Tibial nerve (tissue), 4 donors: ENCODE measurements around the gene SPRYD3.

Source experiments
- EP300 ChIP-seq, 2 donors: sonication (generic); formaldehyde crosslinking; IDR thresholded peaks; one replicate each; pipeline ENCODE4 v1.6.1; 2017; ENCODE audit warnings: antibody characterized with exemption in 2 of 2, mild to moderate bottlenecking in 1 of 2
- POLR2A ChIP-seq, 2 donors: fragments of 450-650 bp; IDR thresholded peaks; one replicate each; pipeline ENCODE4 v1.6.1; 2017; ENCODE audit warnings: antibody characterized with exemption in 2 of 2, mild to moderate bottlenecking in 2 of 2, moderate library complexity in 2 of 2
- TF ChIP-seq, protein P1 (sequence below), 5 experiments: fragments of 200-600 bp in 3 of 5; fragments of 450-650 bp in 2 of 5; sonication (generic) in 3 of 5; IDR thresholded peaks; one replicate each; pipeline ENCODE4 v1.5.1; 2016 to 2019; ENCODE audit warnings: antibody characterized with exemption in 5 of 5, mild to moderate bottlenecking in 3 of 5, moderate library complexity in 2 of 5

DNA sequence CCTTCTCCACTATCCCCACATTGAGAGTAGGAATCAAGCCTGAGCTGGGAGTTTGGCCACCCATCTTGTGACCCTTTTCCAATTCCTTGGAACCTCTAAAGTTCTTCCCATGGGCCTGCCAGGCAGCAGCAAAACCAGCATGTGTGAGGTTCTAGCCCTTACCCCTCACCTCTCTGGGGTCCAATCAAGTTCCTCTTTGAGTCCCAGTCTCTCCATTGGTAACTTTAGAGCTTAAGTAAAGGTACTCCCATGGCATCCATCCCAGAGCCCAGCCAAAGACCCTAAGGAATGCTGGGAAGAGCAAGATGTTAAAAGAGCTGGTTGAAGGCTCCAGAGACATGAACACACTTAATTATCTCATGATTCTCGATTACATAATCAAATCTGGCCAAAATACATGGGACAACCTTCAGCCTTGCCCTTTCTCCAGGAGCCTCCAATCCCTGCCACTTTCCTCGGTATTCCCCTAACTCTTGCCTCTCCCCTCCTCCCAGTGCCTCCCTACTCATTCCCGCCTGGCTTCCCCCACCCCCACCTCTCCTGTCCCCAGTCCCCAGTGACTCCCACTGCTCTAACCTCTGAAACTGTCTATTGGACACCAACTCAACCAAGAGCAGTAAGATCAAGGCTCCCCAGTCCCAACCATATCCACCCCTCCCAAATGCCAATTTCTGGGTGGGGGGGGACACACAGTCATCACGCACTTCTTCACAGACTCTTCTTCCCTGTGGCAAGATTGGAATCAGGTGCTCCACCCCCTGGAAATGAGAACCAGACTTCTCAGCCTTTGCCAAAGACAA is 34.1 kb downstream of the SPRYD3 start:
- TF ChIP-seq, protein P1, sequence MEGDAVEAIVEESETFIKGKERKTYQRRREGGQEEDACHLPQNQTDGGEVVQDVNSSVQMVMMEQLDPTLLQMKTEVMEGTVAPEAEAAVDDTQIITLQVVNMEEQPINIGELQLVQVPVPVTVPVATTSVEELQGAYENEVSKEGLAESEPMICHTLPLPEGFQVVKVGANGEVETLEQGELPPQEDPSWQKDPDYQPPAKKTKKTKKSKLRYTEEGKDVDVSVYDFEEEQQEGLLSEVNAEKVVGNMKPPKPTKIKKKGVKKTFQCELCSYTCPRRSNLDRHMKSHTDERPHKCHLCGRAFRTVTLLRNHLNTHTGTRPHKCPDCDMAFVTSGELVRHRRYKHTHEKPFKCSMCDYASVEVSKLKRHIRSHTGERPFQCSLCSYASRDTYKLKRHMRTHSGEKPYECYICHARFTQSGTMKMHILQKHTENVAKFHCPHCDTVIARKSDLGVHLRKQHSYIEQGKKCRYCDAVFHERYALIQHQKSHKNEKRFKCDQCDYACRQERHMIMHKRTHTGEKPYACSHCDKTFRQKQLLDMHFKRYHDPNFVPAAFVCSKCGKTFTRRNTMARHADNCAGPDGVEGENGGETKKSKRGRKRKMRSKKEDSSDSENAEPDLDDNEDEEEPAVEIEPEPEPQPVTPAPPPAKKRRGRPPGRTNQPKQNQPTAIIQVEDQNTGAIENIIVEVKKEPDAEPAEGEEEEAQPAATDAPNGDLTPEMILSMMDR (IDR thresholded peaks at IDR 0.05), result no peak
- TF ChIP-seq POLR2A (IDR thresholded peaks at IDR 0.05), result no peak
- no peak for TF ChIP-seq EP300 (IDR thresholded peaks at IDR 0.05)
